Measurements from ENCODE around the gene RNU1-3.

GRCh38 chr1:16618719-16619118 lies 48.0 kb downstream of the RNU1-3 start:
- TF ChIP-seq, protein P1, sequence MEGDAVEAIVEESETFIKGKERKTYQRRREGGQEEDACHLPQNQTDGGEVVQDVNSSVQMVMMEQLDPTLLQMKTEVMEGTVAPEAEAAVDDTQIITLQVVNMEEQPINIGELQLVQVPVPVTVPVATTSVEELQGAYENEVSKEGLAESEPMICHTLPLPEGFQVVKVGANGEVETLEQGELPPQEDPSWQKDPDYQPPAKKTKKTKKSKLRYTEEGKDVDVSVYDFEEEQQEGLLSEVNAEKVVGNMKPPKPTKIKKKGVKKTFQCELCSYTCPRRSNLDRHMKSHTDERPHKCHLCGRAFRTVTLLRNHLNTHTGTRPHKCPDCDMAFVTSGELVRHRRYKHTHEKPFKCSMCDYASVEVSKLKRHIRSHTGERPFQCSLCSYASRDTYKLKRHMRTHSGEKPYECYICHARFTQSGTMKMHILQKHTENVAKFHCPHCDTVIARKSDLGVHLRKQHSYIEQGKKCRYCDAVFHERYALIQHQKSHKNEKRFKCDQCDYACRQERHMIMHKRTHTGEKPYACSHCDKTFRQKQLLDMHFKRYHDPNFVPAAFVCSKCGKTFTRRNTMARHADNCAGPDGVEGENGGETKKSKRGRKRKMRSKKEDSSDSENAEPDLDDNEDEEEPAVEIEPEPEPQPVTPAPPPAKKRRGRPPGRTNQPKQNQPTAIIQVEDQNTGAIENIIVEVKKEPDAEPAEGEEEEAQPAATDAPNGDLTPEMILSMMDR (conservative IDR thresholded peaks at IDR 0.05): no peak
- TF ChIP-seq EZH2 (IDR thresholded peaks at IDR 0.05; ENCODE audit: low read depth): no peak
